Fibroblast of the aortic adventitia (primary cell): ENCODE results near the gene DHRS7B. TPM values are rescaled to one million over a fixed set of nuclear protein-coding genes. Genes with fewer than 3 reads are reported as not detected.
A peak's percentile ranks its signal among the peaks of the same experiment; 100 is the strongest.

ENCODE experiments used
- DNase-seq: peaks from one replicate; pipeline ENCODE4 v3.0.0-alpha.2; 2010; ENCODE audit warnings: low read depth
- H3K4me3 ChIP-seq: 2 replicates; pipeline ENCODE4 v1.5.1; 2011; ENCODE audit warnings: low read depth, mild to moderate bottlenecking, control low read depth, low read length, moderate library complexity
- CTCF ChIP-seq: IDR thresholded peaks from 2 replicates; pipeline ENCODE4 v1.5.1; 2011; ENCODE audit warnings: mild to moderate bottlenecking, low read length, control low read depth, inconsistent platforms; ENCODE audit not compliant: insufficient read depth
- total RNA-seq: library from RNA; depleted of rRNA; stranded (reverse); fragments of >200 nt; gene quantifications from 2 replicates; pipeline ENCODE4 v1.2.3, GENCODE V29; 2012; ENCODE audit warnings: low replicate concordance

DHRS7B gene
- total RNA-seq, 1 donor = 12.7 TPM

GRCh38 chr17:21171970-21172510, 45.3 kb downstream of the DHRS7B start:
- TF ChIP-seq CTCF = no peak
- H3K4me3 ChIP-seq = no peak overlapping the region
- DNase-seq = no peak

DNA sequence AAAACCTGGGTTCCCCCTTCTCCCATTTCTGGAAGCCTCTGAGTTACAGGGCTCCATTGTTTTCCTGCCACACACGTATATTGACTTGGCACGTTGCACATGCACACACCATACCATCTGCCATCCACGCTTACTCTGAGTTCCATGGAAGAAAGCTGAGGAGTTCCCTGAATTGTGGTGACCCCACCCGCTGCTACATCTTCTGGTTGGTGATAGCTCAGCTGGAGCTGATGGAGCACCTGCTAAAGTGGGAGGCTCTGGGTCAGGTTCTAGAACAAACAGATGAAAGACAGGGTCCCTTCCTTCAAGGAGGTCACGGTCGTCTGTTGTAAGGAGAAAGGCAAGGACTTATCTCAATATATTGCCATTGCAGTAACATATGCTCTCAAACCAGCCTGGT, 46.1 kb downstream of the DHRS7B start:
- H3K4me3 ChIP-seq = no peak overlapping the region
- no peak for TF ChIP-seq CTCF
- no peak for DNase-seq

GRCh38 chr17:21173543-21173942, 46.8 kb downstream of the DHRS7B start:
- DNase-seq = no peak
- no peak for TF ChIP-seq CTCF
- no peak overlapping the region for H3K4me3 ChIP-seq

DNA sequence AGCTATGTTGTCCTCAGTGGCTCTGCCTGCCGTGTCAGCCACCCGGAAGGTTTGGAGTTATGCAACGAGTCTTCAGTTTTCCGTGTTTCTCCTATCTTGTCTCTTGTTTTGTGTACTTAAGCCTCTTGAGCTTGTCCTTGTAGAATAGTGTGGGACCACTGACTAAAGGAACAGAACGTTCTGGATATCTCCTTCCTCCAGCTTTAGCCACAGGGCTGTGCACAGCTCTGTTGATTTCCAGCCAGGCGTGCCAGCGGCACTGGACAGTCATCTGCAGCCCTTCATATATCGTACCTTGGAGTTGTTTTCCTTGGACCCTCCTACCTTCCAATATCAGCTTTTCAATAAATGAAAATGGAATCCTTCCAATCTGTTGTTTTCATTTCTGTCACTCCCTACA, 47.4 kb downstream of the DHRS7B start:
- H3K4me3 ChIP-seq = no peak overlapping the region
- no peak for TF ChIP-seq CTCF
- no peak for DNase-seq

DNA sequence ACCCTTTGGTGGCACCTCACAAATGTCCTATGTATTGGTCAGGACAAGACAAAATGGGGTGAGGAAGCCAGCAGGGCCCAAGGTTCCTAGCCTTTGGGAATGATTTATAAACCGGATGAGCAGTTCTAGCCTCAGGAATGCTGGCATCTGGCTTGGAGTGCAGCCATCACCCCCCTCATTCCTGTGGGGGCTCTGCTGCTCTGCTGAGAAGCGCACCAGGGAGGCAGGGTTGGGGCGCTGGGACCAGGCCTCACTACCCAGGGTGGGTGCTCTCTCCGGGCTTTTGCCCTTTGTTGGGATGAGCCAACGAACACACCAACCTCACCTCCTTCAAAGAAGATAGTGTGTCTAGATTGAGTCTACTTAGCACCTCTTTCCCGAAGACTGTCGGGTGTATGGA, 47.9 kb downstream of the DHRS7B start:
- peak; percentile 28 for DNase-seq
- no peak for TF ChIP-seq CTCF
- H3K4me3 ChIP-seq = no peak overlapping the region

GRCh38 chr17:21176773-21177395, 50.1 kb downstream of the DHRS7B start:
- no peak for TF ChIP-seq CTCF
- no peak overlapping the region for H3K4me3 ChIP-seq
- DNase-seq = no peak

DNA sequence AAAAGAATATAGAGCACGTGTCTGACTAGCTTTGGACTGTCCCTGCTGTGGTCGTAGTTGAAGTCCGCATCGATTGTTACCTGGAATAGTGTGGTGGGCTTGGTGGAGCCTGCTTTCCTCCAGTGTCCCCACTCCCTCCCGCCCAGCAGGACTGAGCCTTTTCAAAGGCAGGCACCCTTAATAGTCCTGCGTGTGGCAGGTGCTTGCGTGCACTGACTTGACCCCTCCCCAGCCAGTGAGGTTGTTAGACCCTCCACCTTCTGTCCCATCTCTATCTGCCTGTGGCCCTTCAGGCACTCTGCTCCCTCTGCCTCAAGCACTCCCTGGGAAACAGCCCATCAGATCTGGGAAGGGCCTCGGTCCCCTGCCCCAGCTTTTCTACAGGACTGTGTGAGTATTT, 50.6 kb downstream of the DHRS7B start:
- no peak for TF ChIP-seq CTCF
- DNase-seq = no peak
- H3K4me3 ChIP-seq = no peak overlapping the region
